ENCODE results near the gene MAPKBP1. TPM values are rescaled to one million over a fixed set of nuclear protein-coding genes. Genes with fewer than 3 reads are reported as not detected.

MAPKBP1 gene
- total RNA-seq, 1 donor = 22.8 TPM

GRCh38 chr15:41773729-41774061, 589 bp upstream of the MAPKBP1 start:
- Histone ChIP-seq H3K4me1 (ENCODE audit: insufficient read depth, low read length) (peaks cover 50% of the 10 kb centered on the region), H2AFZ (ENCODE audit: low read length) (peak overlapping the region; percentile 49), H3K4me2 (ENCODE audit: insufficient read depth, low read length) (peak overlapping the region; percentile 96), H3K36me3 (ENCODE audit: insufficient read depth, low read length) (peaks cover 3% of the 10 kb centered on the region), H3K27me3 (ENCODE audit: insufficient read depth, low read length) (no peaks in the 10 kb centered on the region), H3K79me2 (ENCODE audit: insufficient read depth, low read length) (peaks cover 39% of the 10 kb centered on the region), H3K27ac (ENCODE audit: low read depth, low read length) (peak overlapping the region; percentile 67), H3K9me3 (ENCODE audit: low read depth, low read length) (no peaks in the 10 kb centered on the region), H4K20me1 (ENCODE audit: insufficient read depth, low read length) (peaks cover 22% of the 10 kb centered on the region), H3K4me3 (ENCODE audit: insufficient read depth, low read length) (peak overlapping the region; percentile 72)
- DNase-seq (ENCODE audit: insufficient read length, low spot score, missing footprints) = peak; percentile 79
- TF ChIP-seq, protein P1, sequence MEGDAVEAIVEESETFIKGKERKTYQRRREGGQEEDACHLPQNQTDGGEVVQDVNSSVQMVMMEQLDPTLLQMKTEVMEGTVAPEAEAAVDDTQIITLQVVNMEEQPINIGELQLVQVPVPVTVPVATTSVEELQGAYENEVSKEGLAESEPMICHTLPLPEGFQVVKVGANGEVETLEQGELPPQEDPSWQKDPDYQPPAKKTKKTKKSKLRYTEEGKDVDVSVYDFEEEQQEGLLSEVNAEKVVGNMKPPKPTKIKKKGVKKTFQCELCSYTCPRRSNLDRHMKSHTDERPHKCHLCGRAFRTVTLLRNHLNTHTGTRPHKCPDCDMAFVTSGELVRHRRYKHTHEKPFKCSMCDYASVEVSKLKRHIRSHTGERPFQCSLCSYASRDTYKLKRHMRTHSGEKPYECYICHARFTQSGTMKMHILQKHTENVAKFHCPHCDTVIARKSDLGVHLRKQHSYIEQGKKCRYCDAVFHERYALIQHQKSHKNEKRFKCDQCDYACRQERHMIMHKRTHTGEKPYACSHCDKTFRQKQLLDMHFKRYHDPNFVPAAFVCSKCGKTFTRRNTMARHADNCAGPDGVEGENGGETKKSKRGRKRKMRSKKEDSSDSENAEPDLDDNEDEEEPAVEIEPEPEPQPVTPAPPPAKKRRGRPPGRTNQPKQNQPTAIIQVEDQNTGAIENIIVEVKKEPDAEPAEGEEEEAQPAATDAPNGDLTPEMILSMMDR (IDR thresholded peaks at IDR 0.05; ENCODE audit: extremely low read depth, low read depth, low read length) = no peak

DNA sequence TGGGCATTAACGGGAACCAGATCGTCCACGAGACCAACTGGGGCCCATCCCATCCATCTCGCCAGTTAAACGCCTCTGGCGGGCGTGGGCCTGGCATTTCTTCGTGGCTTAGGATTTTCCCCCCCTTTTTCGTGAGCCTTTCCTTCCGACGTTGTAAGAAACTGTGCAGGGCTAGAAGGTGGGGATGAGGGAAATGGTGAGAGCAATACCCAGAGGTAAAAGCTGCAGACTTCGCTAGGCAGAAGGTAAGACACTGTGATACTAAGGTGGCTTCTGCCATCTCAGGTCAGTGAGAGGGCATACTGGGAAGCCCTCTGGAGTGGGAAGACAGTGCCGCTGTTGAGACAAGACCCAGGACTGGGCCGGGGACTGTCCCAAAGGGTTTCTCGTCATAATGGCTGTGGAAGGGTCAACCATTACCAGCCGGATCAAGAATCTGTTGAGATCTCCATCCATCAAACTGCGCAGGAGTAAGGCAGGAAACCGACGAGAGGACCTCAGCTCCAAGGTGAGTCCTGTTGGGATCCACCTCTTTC, 666 bp downstream of the MAPKBP1 start:
- Histone ChIP-seq H3K4me1 (ENCODE audit: insufficient read depth, low read length) (peaks cover 56% of the 10 kb centered on the region), H3K4me2 (ENCODE audit: insufficient read depth, low read length) (peak overlapping the region; percentile 96), H2AFZ (ENCODE audit: low read length) (peak overlapping the region; percentile 61), H3K27me3 (ENCODE audit: insufficient read depth, low read length) (no peaks in the 10 kb centered on the region), H3K79me2 (ENCODE audit: insufficient read depth, low read length) (peaks cover 50% of the 10 kb centered on the region), H3K9me3 (ENCODE audit: low read depth, low read length) (no peaks in the 10 kb centered on the region), H3K36me3 (ENCODE audit: insufficient read depth, low read length) (no peaks in the 10 kb centered on the region), H4K20me1 (ENCODE audit: insufficient read depth, low read length) (peaks cover 28% of the 10 kb centered on the region), H3K4me3 (ENCODE audit: insufficient read depth, low read length) (peak overlapping the region; percentile 72), H3K27ac (ENCODE audit: low read depth, low read length) (peak overlapping the region; percentile 67)
- TF ChIP-seq, protein P1 (IDR thresholded peaks at IDR 0.05; ENCODE audit: extremely low read depth, low read depth, low read length) = no peak
- no peak for DNase-seq (ENCODE audit: insufficient read length, low spot score, missing footprints)

GRCh38 chr15:41775651-41776050, 1.4 kb downstream of the MAPKBP1 start:
- H3K4me1 ChIP-seq (ENCODE audit: insufficient read depth, low read length) = peaks cover 63% of the 10 kb centered on the region
- peaks cover 34% of the 10 kb centered on the region for H4K20me1 ChIP-seq (ENCODE audit: insufficient read depth, low read length)
- H3K79me2 ChIP-seq (ENCODE audit: insufficient read depth, low read length) = peaks cover 54% of the 10 kb centered on the region

DNA sequence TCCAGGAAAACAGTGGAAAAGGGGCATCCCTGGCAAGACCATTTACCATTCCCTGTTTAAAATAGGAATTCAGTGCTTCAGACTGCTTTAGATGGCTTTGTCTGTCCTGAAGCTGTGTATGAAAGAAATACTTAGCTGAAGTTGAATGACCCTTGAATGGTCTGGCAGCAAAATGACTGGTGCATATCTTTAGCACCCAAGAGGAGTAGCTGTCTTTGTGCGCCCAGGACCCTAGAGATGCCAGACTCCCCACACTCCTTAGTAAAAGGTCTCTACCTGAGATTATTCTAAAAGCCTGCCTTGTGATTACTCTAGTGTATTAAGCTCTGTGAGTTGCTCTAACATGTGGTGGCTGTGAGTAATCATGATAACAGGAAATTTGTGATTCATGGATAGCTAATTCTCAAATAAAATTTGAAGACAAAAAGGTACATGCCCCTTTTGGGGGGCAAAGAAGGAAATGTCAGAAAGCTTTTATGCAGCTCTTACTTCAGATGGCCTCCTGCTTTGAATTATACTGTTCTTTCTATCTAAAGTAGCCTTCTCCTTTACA, 3.2 kb downstream of the MAPKBP1 start:
- H3K9me3 ChIP-seq (ENCODE audit: low read depth, low read length) = no peaks in the 10 kb centered on the region
- H4K20me1 ChIP-seq (ENCODE audit: insufficient read depth, low read length) = peaks cover 34% of the 10 kb centered on the region
- peak overlapping the region; percentile 96 for H3K4me2 ChIP-seq (ENCODE audit: insufficient read depth, low read length)
- peaks cover 68% of the 10 kb centered on the region for H3K79me2 ChIP-seq (ENCODE audit: insufficient read depth, low read length)
- peaks cover 65% of the 10 kb centered on the region for H3K4me1 ChIP-seq (ENCODE audit: insufficient read depth, low read length)
- no peak overlapping the region for H3K4me3 ChIP-seq (ENCODE audit: insufficient read depth, low read length)
- H3K36me3 ChIP-seq (ENCODE audit: insufficient read depth, low read length) = no peaks in the 10 kb centered on the region
- DNase-seq (ENCODE audit: insufficient read length, low spot score, missing footprints) = peak; percentile 71
- no peaks in the 10 kb centered on the region for H3K27me3 ChIP-seq (ENCODE audit: insufficient read depth, low read length)
- TF ChIP-seq, protein P1 (IDR thresholded peaks at IDR 0.05; ENCODE audit: extremely low read depth, low read depth, low read length) = no peak
- H2AFZ ChIP-seq (ENCODE audit: low read length) = no peak overlapping the region
- peak overlapping the region; percentile 4 for H3K27ac ChIP-seq (ENCODE audit: low read depth, low read length)

More at GRCh38 chr15:41775651-41776050, 1.4 kb downstream of the MAPKBP1 start:
- TF ChIP-seq, protein P1 (IDR thresholded peaks at IDR 0.05; ENCODE audit: extremely low read depth, low read depth, low read length) = no peak
- peak overlapping the region; percentile 67 for H3K27ac ChIP-seq (ENCODE audit: low read depth, low read length)
- no peak for DNase-seq (ENCODE audit: insufficient read length, low spot score, missing footprints)
- H3K4me2 ChIP-seq (ENCODE audit: insufficient read depth, low read length) = peak overlapping the region; percentile 96
- no peaks in the 10 kb centered on the region for H3K9me3 ChIP-seq (ENCODE audit: low read depth, low read length)
- no peak overlapping the region for H2AFZ ChIP-seq (ENCODE audit: low read length)
- no peaks in the 10 kb centered on the region for H3K27me3 ChIP-seq (ENCODE audit: insufficient read depth, low read length)
- H3K4me3 ChIP-seq (ENCODE audit: insufficient read depth, low read length) = peak overlapping the region; percentile 72
- no peaks in the 10 kb centered on the region for H3K36me3 ChIP-seq (ENCODE audit: insufficient read depth, low read length)

All from osteoblast (primary cell).